Parathyroid adenoma (tissue), 2 donors: Measurements from ENCODE around the gene SLC16A10.
"Not testable (repeated sequence)": the region's sequence is repeated elsewhere in the genome, so short reads cannot be mapped to it uniquely, and the experiment has no call there.

Experiments
- H2AFZ ChIP-seq: fragments of 300-600 bp; sonication (generic); one replicate; pipeline ENCODE4 v1.7.0; 2017; ENCODE audit warnings: antibody characterized with exemption, mild to moderate bottlenecking
- H3K27ac ChIP-seq: fragments of 300-600 bp; sonication (generic); one replicate; pipeline ENCODE4 v1.7.0; 2017
- H3K27me3 ChIP-seq: fragments of 300-600 bp; sonication (generic); one replicate; pipeline ENCODE4 v1.7.0; 2017; ENCODE audit warnings: low read length; ENCODE audit not compliant: control insufficient read depth, insufficient read depth
- H3K36me3 ChIP-seq: fragments of 300-600 bp; sonication (generic); one replicate; pipeline ENCODE4 v1.7.0; 2017; ENCODE audit warnings: low read length; ENCODE audit not compliant: control insufficient read depth, insufficient read depth
- H3K4me1 ChIP-seq: fragments of 300-600 bp; sonication (generic); one replicate; pipeline ENCODE4 v1.7.0; 2017; ENCODE audit warnings: control low read depth
- H3K4me2 ChIP-seq: fragments of 300-600 bp; sonication (generic); one replicate; pipeline ENCODE4 v1.7.0; 2017; ENCODE audit warnings: low read length
- H3K4me3 ChIP-seq: fragments of 300-600 bp; sonication (generic); one replicate; pipeline ENCODE4 v1.7.0; 2017; ENCODE audit warnings: low read depth, low read length
- H3K79me2 ChIP-seq: fragments of 300-600 bp; sonication (generic); one replicate; pipeline ENCODE4 v1.7.0; 2017; ENCODE audit warnings: control low read depth
- H3K9ac ChIP-seq: fragments of 300-600 bp; sonication (generic); one replicate; pipeline ENCODE4 v1.7.0; 2017; ENCODE audit warnings: mild to moderate bottlenecking
- H3K9me3 ChIP-seq: fragments of 300-600 bp; sonication (generic); one replicate; pipeline ENCODE4 v1.7.0; 2017; ENCODE audit warnings: low read length; ENCODE audit not compliant: control insufficient read depth
- TF ChIP-seq, protein P1 (sequence below): fragments of 300-600 bp; sonication (generic); IDR thresholded peaks from one replicate; pipeline ENCODE4 v1.7.0; 2017; ENCODE audit warnings: antibody characterized with exemption, mild to moderate bottlenecking
- donor health status: primary hyperparathyroidism.

SLC16A10 gene

GRCh38 chr6:111050261-111051023 lies 36.9 kb upstream of the SLC16A10 start:
- H3K9ac ChIP-seq: no peak overlapping the region
- TF ChIP-seq, protein P1, sequence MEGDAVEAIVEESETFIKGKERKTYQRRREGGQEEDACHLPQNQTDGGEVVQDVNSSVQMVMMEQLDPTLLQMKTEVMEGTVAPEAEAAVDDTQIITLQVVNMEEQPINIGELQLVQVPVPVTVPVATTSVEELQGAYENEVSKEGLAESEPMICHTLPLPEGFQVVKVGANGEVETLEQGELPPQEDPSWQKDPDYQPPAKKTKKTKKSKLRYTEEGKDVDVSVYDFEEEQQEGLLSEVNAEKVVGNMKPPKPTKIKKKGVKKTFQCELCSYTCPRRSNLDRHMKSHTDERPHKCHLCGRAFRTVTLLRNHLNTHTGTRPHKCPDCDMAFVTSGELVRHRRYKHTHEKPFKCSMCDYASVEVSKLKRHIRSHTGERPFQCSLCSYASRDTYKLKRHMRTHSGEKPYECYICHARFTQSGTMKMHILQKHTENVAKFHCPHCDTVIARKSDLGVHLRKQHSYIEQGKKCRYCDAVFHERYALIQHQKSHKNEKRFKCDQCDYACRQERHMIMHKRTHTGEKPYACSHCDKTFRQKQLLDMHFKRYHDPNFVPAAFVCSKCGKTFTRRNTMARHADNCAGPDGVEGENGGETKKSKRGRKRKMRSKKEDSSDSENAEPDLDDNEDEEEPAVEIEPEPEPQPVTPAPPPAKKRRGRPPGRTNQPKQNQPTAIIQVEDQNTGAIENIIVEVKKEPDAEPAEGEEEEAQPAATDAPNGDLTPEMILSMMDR: no peak
- H3K27ac ChIP-seq: no peak overlapping the region
- H3K4me3 ChIP-seq: no peak overlapping the region
- no peaks in the 10 kb centered on the region for H3K27me3 ChIP-seq
- no peaks in the 10 kb centered on the region for H3K4me1 ChIP-seq
- H3K79me2 ChIP-seq: no peaks in the 10 kb centered on the region
- H3K9me3 ChIP-seq: no peaks in the 10 kb centered on the region
- no peak overlapping the region for H3K4me2 ChIP-seq
- H2AFZ ChIP-seq: no peak overlapping the region
- no peaks in the 10 kb centered on the region for H3K36me3 ChIP-seq

GRCh38 chr6:111052171-111052570 lies 35.1 kb upstream of the SLC16A10 start:
- TF ChIP-seq, protein P1: no peak
- no peaks in the 10 kb centered on the region for H3K36me3 ChIP-seq
- no peak overlapping the region for H3K9ac ChIP-seq
- H3K4me2 ChIP-seq: no peak overlapping the region
- no peak overlapping the region for H2AFZ ChIP-seq
- no peaks in the 10 kb centered on the region for H3K9me3 ChIP-seq
- no peak overlapping the region for H3K4me3 ChIP-seq
- H3K4me1 ChIP-seq: no peaks in the 10 kb centered on the region
- H3K79me2 ChIP-seq: no peaks in the 10 kb centered on the region
- no peak overlapping the region for H3K27ac ChIP-seq
- H3K27me3 ChIP-seq: no peaks in the 10 kb centered on the region

DNA sequence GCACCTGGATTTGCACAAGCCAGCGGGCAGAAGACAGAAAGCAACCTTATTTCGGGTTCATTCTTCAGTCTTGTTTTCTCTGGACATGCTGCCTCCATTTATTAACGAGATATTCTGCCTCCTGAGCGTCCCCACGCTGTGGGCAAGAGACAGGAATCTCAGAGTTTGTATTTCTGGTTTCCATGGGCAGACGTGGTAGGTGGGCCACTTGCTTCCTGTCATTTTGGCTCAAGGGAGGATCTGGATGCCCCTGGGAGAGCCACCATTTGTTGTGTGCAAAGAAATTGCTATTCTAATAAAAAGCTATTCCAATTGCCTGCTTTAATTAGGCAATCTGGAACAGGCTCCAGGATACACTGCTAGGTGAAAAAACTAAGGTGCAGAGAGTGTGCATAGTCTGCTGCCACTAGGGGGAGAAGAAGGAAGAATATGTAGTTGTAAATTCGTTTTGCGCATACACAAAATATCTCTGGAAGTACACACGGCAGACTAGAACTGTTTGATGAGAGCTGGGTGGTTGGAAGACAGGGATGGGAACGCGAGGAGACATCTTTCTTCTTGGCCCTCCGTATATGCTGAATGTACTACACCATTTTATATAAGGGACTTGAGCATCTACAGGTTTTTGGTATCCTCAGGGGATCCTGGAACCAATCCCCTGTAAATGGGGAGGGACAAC lies 30.1 kb upstream of the SLC16A10 start:
- Histone ChIP-seq H3K9ac (no peak overlapping the region), H3K27me3 (no peaks in the 10 kb centered on the region), H3K79me2 (no peaks in the 10 kb centered on the region), H3K4me2 (no peak overlapping the region), H3K36me3 (no peaks in the 10 kb centered on the region), H3K4me1 (no peaks in the 10 kb centered on the region), H2AFZ (peak overlapping the region; percentile 28), H3K4me3 (no peak overlapping the region), H3K27ac (no peak overlapping the region), H3K9me3 (no peaks in the 10 kb centered on the region)
- TF ChIP-seq, protein P1: peak; percentile 81

DNA sequence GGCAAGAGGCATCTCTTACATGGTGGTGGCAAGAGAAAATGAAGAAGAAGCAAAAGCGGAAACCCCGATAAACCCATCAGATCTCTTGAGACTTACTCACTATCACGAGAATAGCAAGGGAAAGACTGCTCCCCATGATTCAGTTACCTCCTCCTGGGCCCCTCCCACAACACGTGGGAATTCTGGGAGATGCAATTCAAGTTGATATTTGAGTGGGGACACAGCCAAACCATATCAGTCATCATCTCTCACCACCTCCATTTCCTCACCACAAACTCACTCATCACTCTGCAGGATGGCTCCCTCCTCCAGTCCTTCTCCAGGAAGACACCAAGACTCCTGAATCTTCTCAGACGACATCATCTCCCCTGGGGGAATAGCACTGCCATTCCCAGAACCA lies 25.8 kb upstream of the SLC16A10 start:
- Histone ChIP-seq H3K9me3 (no peaks in the 10 kb centered on the region), H2AFZ (no peak overlapping the region), H3K36me3 (no peaks in the 10 kb centered on the region), H3K4me2 (no peak overlapping the region), H3K4me1 (no peaks in the 10 kb centered on the region), H3K4me3 (no peak overlapping the region), H3K79me2 (no peaks in the 10 kb centered on the region), H3K9ac (no peak overlapping the region), H3K27me3 (no peaks in the 10 kb centered on the region), H3K27ac (no peak overlapping the region)
- TF ChIP-seq, protein P1: no peak

DNA sequence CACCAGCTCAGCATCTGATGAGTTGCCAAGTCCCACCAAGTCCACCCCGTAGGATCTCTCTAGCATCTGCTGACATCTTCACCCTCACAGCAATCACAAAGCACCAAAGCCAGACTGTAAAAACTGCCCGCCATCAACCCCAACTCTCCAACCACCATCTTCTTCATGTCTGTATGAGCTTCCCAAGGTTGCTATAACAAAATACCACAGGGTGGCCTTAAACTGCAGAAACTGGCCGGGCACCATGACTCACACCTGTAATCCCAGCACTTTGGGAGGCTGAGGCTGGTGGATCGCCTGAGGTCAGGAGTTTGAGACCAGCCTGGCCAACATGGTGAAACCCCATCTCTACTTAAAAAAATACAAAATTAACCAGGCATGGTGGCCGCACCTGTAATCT lies 25.3 kb upstream of the SLC16A10 start:
- H3K9me3 ChIP-seq: not testable (repeated sequence)

GRCh38 chr6:111062860-111063259 lies 24.4 kb upstream of the SLC16A10 start:
- H3K79me2 ChIP-seq, H3K9ac ChIP-seq, H3K27me3 ChIP-seq, H3K27ac ChIP-seq, H3K9me3 ChIP-seq, H3K4me1 ChIP-seq, H3K36me3 ChIP-seq, H2AFZ ChIP-seq, H3K4me2 ChIP-seq, H3K4me3 ChIP-seq: not testable (repeated sequence)

More for the DNA sequence above, 25.3 kb upstream of the SLC16A10 start:
- H3K4me3 ChIP-seq, H2AFZ ChIP-seq, H3K4me2 ChIP-seq, H3K79me2 ChIP-seq, H3K9ac ChIP-seq, H3K27ac ChIP-seq, H3K27me3 ChIP-seq, H3K4me1 ChIP-seq, H3K36me3 ChIP-seq: not testable (repeated sequence)
